Loucy (cell line): ENCODE data around the gene CNKSR3.

Source experiments
- CTCF ChIP-seq: fragments of 200-600 bp; sonication (generic); conservative IDR thresholded peaks from 2 replicates; pipeline ENCODE4 v1.5.1; 2014; ENCODE audit warnings: mild to moderate bottlenecking, antibody characterized with exemption, low read length
- EZH2phosphoT487 ChIP-seq: fragments of 200-600 bp; IDR thresholded peaks from 2 replicates; pipeline ENCODE4 v1.6.1; 2018; ENCODE audit warnings: antibody characterized with exemption, mild to moderate bottlenecking, moderate library complexity, borderline replicate concordance

GRCh38 chr6:154345811-154346210 is 164.7 kb downstream of the CNKSR3 start:
- TF ChIP-seq CTCF (no peak), EZH2phosphoT487 (no peak)
